HEK293 (cell line): ENCODE results near the gene TCHHL1.

Experiments used
- GLI4 ChIP-seq: fragments of 450-650 bp; formaldehyde crosslinking; IDR thresholded peaks from 2 replicates; pipeline ENCODE4 v1.5.1; 2016; ENCODE audit warnings: missing biosample characterization, missing genetic modification characterization
- KLF7 ChIP-seq: fragments of 450-650 bp; formaldehyde crosslinking; IDR thresholded peaks from 2 replicates; pipeline ENCODE4 v1.5.1; 2016; ENCODE audit warnings: missing biosample characterization, missing genetic modification characterization, borderline replicate concordance
- OSR2 ChIP-seq: fragments of 450-650 bp; formaldehyde crosslinking; IDR thresholded peaks from 2 replicates; pipeline ENCODE4 v1.5.1; 2016; ENCODE audit warnings: missing biosample characterization, missing genetic modification characterization
- PBX3 ChIP-seq: sonication (generic); formaldehyde crosslinking; IDR thresholded peaks from 2 replicates; pipeline ENCODE4 v1.8.1; 2022; ENCODE audit warnings: mild to moderate bottlenecking, moderate library complexity, missing genetic modification reagents
- PRDM1 ChIP-seq: fragments of 450-650 bp; formaldehyde crosslinking; IDR thresholded peaks from 2 replicates; pipeline ENCODE4; 2016; ENCODE audit warnings: missing biosample characterization, missing genetic modification characterization
- SP2 ChIP-seq: fragments of 450-650 bp; formaldehyde crosslinking; IDR thresholded peaks from 2 replicates; pipeline ENCODE4 v1.5.1; 2016; ENCODE audit warnings: missing biosample characterization, missing genetic modification characterization
- SP7 ChIP-seq: fragments of 450-650 bp; formaldehyde crosslinking; IDR thresholded peaks from 2 replicates; pipeline ENCODE4 v1.5.1; 2016; ENCODE audit warnings: missing biosample characterization, missing genetic modification characterization
- ZBTB11 ChIP-seq: fragments of 450-650 bp; formaldehyde crosslinking; conservative IDR thresholded peaks from 2 replicates; pipeline ENCODE4 v1.5.1; 2016; ENCODE audit warnings: low read depth, missing biosample characterization, missing genetic modification characterization
- ZFP3 ChIP-seq: fragments of 450-650 bp; formaldehyde crosslinking; IDR thresholded peaks from 2 replicates; pipeline ENCODE4 v1.5.1; 2016; ENCODE audit warnings: low read depth, missing biosample characterization, missing genetic modification characterization
- ZNF174 ChIP-seq: fragments of 450-650 bp; formaldehyde crosslinking; IDR thresholded peaks from 2 replicates; pipeline ENCODE4 v1.5.0; 2017; ENCODE audit warnings: missing biosample characterization, mild to moderate bottlenecking, missing genetic modification characterization
- ZNF18 ChIP-seq: fragments of 450-650 bp; formaldehyde crosslinking; IDR thresholded peaks from 2 replicates; pipeline ENCODE4 v1.5.1; 2016; ENCODE audit warnings: missing biosample characterization, missing genetic modification characterization
- ZNF2 ChIP-seq: fragments of 450-650 bp; formaldehyde crosslinking; IDR thresholded peaks from 2 replicates; pipeline ENCODE4 v1.5.1; 2016; ENCODE audit warnings: missing biosample characterization, missing genetic modification characterization
- ZNF223 ChIP-seq: fragments of 450-650 bp; formaldehyde crosslinking; IDR thresholded peaks from 2 replicates; pipeline ENCODE4 v1.5.1; 2016; ENCODE audit warnings: missing biosample characterization, missing genetic modification characterization
- ZNF335 ChIP-seq: fragments of 450-650 bp; formaldehyde crosslinking; conservative IDR thresholded peaks from 2 replicates; pipeline ENCODE4 v1.5.1; 2016; ENCODE audit warnings: missing biosample characterization, missing genetic modification characterization
- ZNF433 ChIP-seq: fragments of 450-650 bp; formaldehyde crosslinking; IDR thresholded peaks from 2 replicates; pipeline ENCODE4 v1.5.1; 2016; ENCODE audit warnings: missing biosample characterization, missing genetic modification characterization, low read depth
- ZNF514 ChIP-seq: fragments of 450-650 bp; formaldehyde crosslinking; IDR thresholded peaks from 2 replicates; pipeline ENCODE4 v1.5.1; 2016; ENCODE audit warnings: missing biosample characterization, missing genetic modification characterization
- ZNF621 ChIP-seq: fragments of 450-650 bp; formaldehyde crosslinking; IDR thresholded peaks from 2 replicates; pipeline ENCODE4 v1.5.1; 2017; ENCODE audit warnings: missing biosample characterization, missing genetic modification characterization
- ZNF704 ChIP-seq: fragments of 450-650 bp; formaldehyde crosslinking; IDR thresholded peaks from 2 replicates; pipeline ENCODE4 v1.5.1; 2016; ENCODE audit warnings: missing biosample characterization, missing genetic modification characterization
- ZSCAN18 ChIP-seq: fragments of 450-650 bp; formaldehyde crosslinking; IDR thresholded peaks from 2 replicates; pipeline ENCODE4 v1.5.1; 2016; ENCODE audit warnings: missing biosample characterization, missing genetic modification characterization
- ZSCAN23 ChIP-seq: fragments of 450-650 bp; formaldehyde crosslinking; IDR thresholded peaks from 2 replicates; pipeline ENCODE4 v1.5.1; 2016; ENCODE audit warnings: missing biosample characterization, missing genetic modification characterization
- ZSCAN4 ChIP-seq: fragments of 450-650 bp; formaldehyde crosslinking; IDR thresholded peaks from 2 replicates; pipeline ENCODE4 v1.5.1; 2017; ENCODE audit warnings: missing biosample characterization, missing genetic modification characterization
- TF ChIP-seq, protein P1 (sequence below): fragments of 450-650 bp; formaldehyde crosslinking; IDR thresholded peaks from 2 replicates; pipeline ENCODE4 v1.5.1; 2016; ENCODE audit warnings: missing biosample characterization, missing genetic modification characterization
- TF ChIP-seq, protein P2 (sequence below): fragments of 450-650 bp; formaldehyde crosslinking; IDR thresholded peaks from 2 replicates; pipeline ENCODE4 v1.5.1; 2016; ENCODE audit warnings: missing biosample characterization, missing genetic modification characterization, low read depth

TCHHL1 gene

DNA sequence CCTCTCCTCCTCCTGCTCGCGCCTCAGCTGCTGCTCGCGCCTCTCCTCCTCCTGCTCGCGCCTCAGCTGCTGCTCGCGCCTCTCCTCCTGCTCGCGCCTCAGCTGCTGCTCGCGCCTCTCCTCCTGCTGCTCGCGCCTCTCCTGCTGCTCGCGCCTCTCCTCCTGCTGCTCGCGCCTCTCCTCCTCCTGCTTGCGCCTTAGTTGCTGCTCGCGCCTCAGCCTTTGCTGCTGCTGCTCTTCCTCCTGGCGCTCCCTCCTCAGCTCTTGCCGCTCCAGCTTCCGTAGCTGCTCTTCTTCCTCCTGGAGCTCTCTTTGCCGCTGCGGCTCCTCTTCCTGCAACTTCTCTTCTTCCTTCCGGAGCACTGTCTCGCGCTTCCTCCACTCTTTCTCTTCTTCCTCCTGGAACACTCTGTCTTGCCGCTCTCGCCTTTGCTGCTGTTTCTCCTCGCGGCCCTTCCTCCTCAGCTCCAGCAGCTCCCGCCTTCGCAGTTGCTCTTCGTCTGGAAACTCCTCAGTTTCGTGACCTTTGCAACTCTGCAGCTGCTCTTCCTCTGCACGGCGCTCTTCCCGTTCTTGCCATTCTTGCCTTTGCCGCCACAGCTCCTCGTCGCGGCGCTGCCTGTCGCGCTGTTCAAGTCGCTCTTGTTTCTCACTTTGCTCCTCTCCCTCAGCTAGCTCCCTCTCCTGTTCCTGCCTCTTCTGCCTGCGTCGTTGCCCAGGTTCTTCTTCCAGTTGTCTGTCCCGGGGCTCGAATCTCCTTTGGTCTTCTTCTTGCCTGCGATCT is 23.4 kb upstream of the TCHHL1 start (continued):
- TF ChIP-seq ZNF18 (tag by site-specific recombination) (no peak), PRDM1 (tag by site-specific recombination) (peak; percentile 23; the same call in 1 of the 2 replicates), ZNF433 (tag by site-specific recombination) (no peak), PBX3 (CRISPR knock-in tag) (no peak; the same call in 1 of the 2 replicates), ZBTB11 (no peak), ZSCAN18 (no peak), ZSCAN23 (no peak), ZNF335 (tag by site-specific recombination) (0 out of 2 replicates have a peak, but pooled peaks have one; percentile 49), SP7 (tag by site-specific recombination) (peak; percentile 29), ZSCAN4 (tag by site-specific recombination) (no peak), GLI4 (tag by site-specific recombination) (no peak), ZNF2 (tag by site-specific recombination) (peak; percentile 54; the same call in 1 of the 2 replicates), ZNF514 (tag by site-specific recombination) (no peak), ZNF704 (tag by site-specific recombination) (no peak), OSR2 (tag by site-specific recombination) (no peak), ZNF621 (tag by site-specific recombination) (no peak), KLF7 (tag by site-specific recombination) (no peak), ZNF174 (tag by site-specific recombination) (no peak), SP2 (tag by site-specific recombination) (no peak), ZNF223 (tag by site-specific recombination) (no peak), ZFP3 (no peak)
- TF ChIP-seq, protein P1, sequence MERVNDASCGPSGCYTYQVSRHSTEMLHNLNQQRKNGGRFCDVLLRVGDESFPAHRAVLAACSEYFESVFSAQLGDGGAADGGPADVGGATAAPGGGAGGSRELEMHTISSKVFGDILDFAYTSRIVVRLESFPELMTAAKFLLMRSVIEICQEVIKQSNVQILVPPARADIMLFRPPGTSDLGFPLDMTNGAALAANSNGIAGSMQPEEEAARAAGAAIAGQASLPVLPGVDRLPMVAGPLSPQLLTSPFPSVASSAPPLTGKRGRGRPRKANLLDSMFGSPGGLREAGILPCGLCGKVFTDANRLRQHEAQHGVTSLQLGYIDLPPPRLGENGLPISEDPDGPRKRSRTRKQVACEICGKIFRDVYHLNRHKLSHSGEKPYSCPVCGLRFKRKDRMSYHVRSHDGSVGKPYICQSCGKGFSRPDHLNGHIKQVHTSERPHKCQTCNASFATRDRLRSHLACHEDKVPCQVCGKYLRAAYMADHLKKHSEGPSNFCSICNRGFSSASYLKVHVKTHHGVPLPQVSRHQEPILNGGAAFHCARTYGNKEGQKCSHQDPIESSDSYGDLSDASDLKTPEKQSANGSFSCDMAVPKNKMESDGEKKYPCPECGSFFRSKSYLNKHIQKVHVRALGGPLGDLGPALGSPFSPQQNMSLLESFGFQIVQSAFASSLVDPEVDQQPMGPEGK (tag by site-specific recombination), result no peak
- TF ChIP-seq, protein P2, sequence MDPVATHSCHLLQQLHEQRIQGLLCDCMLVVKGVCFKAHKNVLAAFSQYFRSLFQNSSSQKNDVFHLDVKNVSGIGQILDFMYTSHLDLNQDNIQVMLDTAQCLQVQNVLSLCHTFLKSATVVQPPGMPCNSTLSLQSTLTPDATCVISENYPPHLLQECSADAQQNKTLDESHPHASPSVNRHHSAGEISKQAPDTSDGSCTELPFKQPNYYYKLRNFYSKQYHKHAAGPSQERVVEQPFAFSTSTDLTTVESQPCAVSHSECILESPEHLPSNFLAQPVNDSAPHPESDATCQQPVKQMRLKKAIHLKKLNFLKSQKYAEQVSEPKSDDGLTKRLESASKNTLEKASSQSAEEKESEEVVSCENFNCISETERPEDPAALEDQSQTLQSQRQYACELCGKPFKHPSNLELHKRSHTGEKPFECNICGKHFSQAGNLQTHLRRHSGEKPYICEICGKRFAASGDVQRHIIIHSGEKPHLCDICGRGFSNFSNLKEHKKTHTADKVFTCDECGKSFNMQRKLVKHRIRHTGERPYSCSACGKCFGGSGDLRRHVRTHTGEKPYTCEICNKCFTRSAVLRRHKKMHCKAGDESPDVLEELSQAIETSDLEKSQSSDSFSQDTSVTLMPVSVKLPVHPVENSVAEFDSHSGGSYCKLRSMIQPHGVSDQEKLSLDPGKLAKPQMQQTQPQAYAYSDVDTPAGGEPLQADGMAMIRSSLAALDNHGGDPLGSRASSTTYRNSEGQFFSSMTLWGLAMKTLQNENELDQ (tag by site-specific recombination), result no peak
